ENCODE measurements around the gene SLX1A.
"Not testable (repeated sequence)": the region's sequence is repeated elsewhere in the genome, so short reads cannot be mapped to it uniquely, and the experiment has no call there.

The SLX1A gene

GRCh38 chr16:30163538-30163937 lies 30.1 kb upstream of the SLX1A start:
- H3K4me1 ChIP-seq (ENCODE audit: control insufficient read depth, low read length), result peaks cover 25% of the 10 kb centered on the region
- H4K20me1 ChIP-seq (ENCODE audit: control insufficient read depth, insufficient read depth, low read depth, low read length), result no peaks in the 10 kb centered on the region
- TF ChIP-seq CTCF (IDR thresholded peaks at IDR 0.05; ENCODE audit: low read depth, low read length, poor library complexity, severe bottlenecking), result no peak
- no peak for TF ChIP-seq EZH2phosphoT487 (IDR thresholded peaks at IDR 0.05; ENCODE audit: borderline replicate concordance, low read length)
- H3K4me3 ChIP-seq (ENCODE audit: low read length), result no peak overlapping the region
- no peaks in the 10 kb centered on the region for H3K36me3 ChIP-seq (ENCODE audit: control insufficient read depth, low read length)
- H3K4me2 ChIP-seq (ENCODE audit: low read length), result no peak overlapping the region
- no peaks in the 10 kb centered on the region for H3K9me3 ChIP-seq (ENCODE audit: control insufficient read depth, insufficient read depth, low read length)
- H3K27me3 ChIP-seq (ENCODE audit: control insufficient read depth, low read length), result no peaks in the 10 kb centered on the region
- no peaks in the 10 kb centered on the region for H3F3A ChIP-seq (ENCODE audit: control insufficient read depth, insufficient read depth)
- no peak overlapping the region for H3K27ac ChIP-seq (ENCODE audit: low read depth, low read length)
- no peaks in the 10 kb centered on the region for H3K79me2 ChIP-seq (ENCODE audit: control insufficient read depth, low read length)
- no peaks in the 10 kb centered on the region for H3K9me2 ChIP-seq (replicated peaks; ENCODE audit: control insufficient read depth, low read length)

GRCh38 chr16:30166202-30166902 lies 27.3 kb upstream of the SLX1A start:
- H3K9me3 ChIP-seq (ENCODE audit: control insufficient read depth, insufficient read depth, low read length), result no peaks in the 10 kb centered on the region
- no peaks in the 10 kb centered on the region for H3K79me2 ChIP-seq (ENCODE audit: control insufficient read depth, low read length)
- no peaks in the 10 kb centered on the region for H3K27me3 ChIP-seq (ENCODE audit: control insufficient read depth, low read length)
- H3K4me2 ChIP-seq (ENCODE audit: low read length), result peak overlapping the region; percentile 54
- peak overlapping the region; percentile 12; the same call in 1 of the 2 replicates for H3K4me3 ChIP-seq (ENCODE audit: low read length)
- H3K36me3 ChIP-seq (ENCODE audit: control insufficient read depth, low read length), result no peaks in the 10 kb centered on the region
- H3K4me1 ChIP-seq (ENCODE audit: control insufficient read depth, low read length), result peaks cover 17% of the 10 kb centered on the region
- H3F3A ChIP-seq (ENCODE audit: control insufficient read depth, insufficient read depth), result no peaks in the 10 kb centered on the region
- H3K9me2 ChIP-seq (replicated peaks; ENCODE audit: control insufficient read depth, low read length), result no peaks in the 10 kb centered on the region
- no peak for TF ChIP-seq EZH2phosphoT487 (IDR thresholded peaks at IDR 0.05; ENCODE audit: borderline replicate concordance, low read length)
- no peak for TF ChIP-seq CTCF (IDR thresholded peaks at IDR 0.05; ENCODE audit: low read depth, low read length, poor library complexity, severe bottlenecking)
- no peaks in the 10 kb centered on the region for H4K20me1 ChIP-seq (ENCODE audit: control insufficient read depth, insufficient read depth, low read depth, low read length)
- H3K27ac ChIP-seq (ENCODE audit: low read depth, low read length), result no peak overlapping the region

GRCh38 chr16:30168746-30169145 lies 24.9 kb upstream of the SLX1A start:
- H3K27me3 ChIP-seq (ENCODE audit: control insufficient read depth, low read length), result not testable (repeated sequence)

GRCh38 chr16:30169416-30169815 lies 24.3 kb upstream of the SLX1A start:
- peaks cover 17% of the 10 kb centered on the region for H3K4me1 ChIP-seq (ENCODE audit: control insufficient read depth, low read length)
- H3K27me3 ChIP-seq (ENCODE audit: control insufficient read depth, low read length); H3K36me3 ChIP-seq (ENCODE audit: control insufficient read depth, low read length); H4K20me1 ChIP-seq (ENCODE audit: control insufficient read depth, insufficient read depth, low read depth, low read length); H3K27ac ChIP-seq (ENCODE audit: low read depth, low read length); H3F3A ChIP-seq (ENCODE audit: control insufficient read depth, insufficient read depth); H3K9me2 ChIP-seq (replicated peaks; ENCODE audit: control insufficient read depth, low read length); H3K4me3 ChIP-seq (ENCODE audit: low read length); H3K9me3 ChIP-seq (ENCODE audit: control insufficient read depth, insufficient read depth, low read length); H3K79me2 ChIP-seq (ENCODE audit: control insufficient read depth, low read length); H3K4me2 ChIP-seq (ENCODE audit: low read length): not testable (repeated sequence)

More at GRCh38 chr16:30168746-30169145, 24.9 kb upstream of the SLX1A start:
- H3K4me3 ChIP-seq (ENCODE audit: low read length); H3K27ac ChIP-seq (ENCODE audit: low read depth, low read length); H3F3A ChIP-seq (ENCODE audit: control insufficient read depth, insufficient read depth); H3K36me3 ChIP-seq (ENCODE audit: control insufficient read depth, low read length); H4K20me1 ChIP-seq (ENCODE audit: control insufficient read depth, insufficient read depth, low read depth, low read length); H3K9me3 ChIP-seq (ENCODE audit: control insufficient read depth, insufficient read depth, low read length); H3K9me2 ChIP-seq (replicated peaks; ENCODE audit: control insufficient read depth, low read length); H3K4me2 ChIP-seq (ENCODE audit: low read length); H3K79me2 ChIP-seq (ENCODE audit: control insufficient read depth, low read length): not testable (repeated sequence)
- H3K4me1 ChIP-seq (ENCODE audit: control insufficient read depth, low read length), result peaks cover 17% of the 10 kb centered on the region

GRCh38 chr16:30170145-30170544 lies 23.5 kb upstream of the SLX1A start:
- not testable (repeated sequence) for H3K27me3 ChIP-seq (ENCODE audit: control insufficient read depth, low read length); H4K20me1 ChIP-seq (ENCODE audit: control insufficient read depth, insufficient read depth, low read depth, low read length); H3K9me2 ChIP-seq (replicated peaks; ENCODE audit: control insufficient read depth, low read length); H3K36me3 ChIP-seq (ENCODE audit: control insufficient read depth, low read length); H3K4me3 ChIP-seq (ENCODE audit: low read length); H3K79me2 ChIP-seq (ENCODE audit: control insufficient read depth, low read length); H3K27ac ChIP-seq (ENCODE audit: low read depth, low read length); H3K9me3 ChIP-seq (ENCODE audit: control insufficient read depth, insufficient read depth, low read length); H3F3A ChIP-seq (ENCODE audit: control insufficient read depth, insufficient read depth); H3K4me2 ChIP-seq (ENCODE audit: low read length)
- peaks cover 17% of the 10 kb centered on the region for H3K4me1 ChIP-seq (ENCODE audit: control insufficient read depth, low read length)
